ENCODE data around the gene R3HDML. TPM values are rescaled to one million over a fixed set of nuclear protein-coding genes. Genes with fewer than 3 reads are reported as not detected.

R3HDML gene
- not detected for total RNA-seq
- long read RNA-seq: 0 reads

- DNase-seq: no peak
- no peak within 1 kb of the TSS for H3K4me3 ChIP-seq
- intact Hi-C loops (cut with DNase I): no loop called here
- H3K27me3 ChIP-seq (ENCODE audit: low read depth): peaks cover 29% of the 10 kb centered on the region
- no peak within 1 kb of the TSS for H3K27ac ChIP-seq
- H3K36me3 ChIP-seq: no peaks in the 10 kb centered on the region
- ATAC-seq: no peak
- no peak for TF ChIP-seq CTCF (IDR thresholded peaks at IDR 0.05)
- H3K9me3 ChIP-seq: no peaks in the 10 kb centered on the region
- no peaks in the 10 kb centered on the region for H3K4me1 ChIP-seq
Observed at GRCh38 chr20:44336725-44337380, at the start of gene R3HDML. Gene R3HDML, plus strand, starts transcription at chr20:44337043. Its CDS starts 115 bp downstream, at chr20:44337158.

- H3K27ac ChIP-seq: no peak overlapping the region
- H3K4me3 ChIP-seq: no peak overlapping the region
- no peak for ATAC-seq
- no peaks in the 10 kb centered on the region for H3K27me3 ChIP-seq (ENCODE audit: low read depth)
- no peaks in the 10 kb centered on the region for H3K9me3 ChIP-seq
- no peak for TF ChIP-seq CTCF (IDR thresholded peaks at IDR 0.05)
- no peak for DNase-seq
- intact Hi-C loops (cut with DNase I): no loop called here
- peaks cover 3% of the 10 kb centered on the region for H3K36me3 ChIP-seq
- no peaks in the 10 kb centered on the region for H3K4me1 ChIP-seq
Observed at GRCh38 chr20:44287272-44288097, 49.4 kb upstream of the R3HDML start.

- TF ChIP-seq CTCF (IDR thresholded peaks at IDR 0.05): no peak
- Histone ChIP-seq H3K4me3 (no peak overlapping the region), H3K27ac (no peak overlapping the region), H3K27me3 (ENCODE audit: low read depth) (no peaks in the 10 kb centered on the region), H3K4me1 (no peaks in the 10 kb centered on the region), H3K36me3 (peaks cover 3% of the 10 kb centered on the region), H3K9me3 (no peaks in the 10 kb centered on the region)
- ATAC-seq (no peak), DNase-seq (no peak)
- intact Hi-C loops (cut with DNase I): no loop called here
Observed at GRCh38 chr20:44288252-44288651, 48.6 kb upstream of the R3HDML start.

- Histone ChIP-seq H3K4me3 (no peak overlapping the region), H3K36me3 (peaks cover 3% of the 10 kb centered on the region), H3K27me3 (ENCODE audit: low read depth) (no peaks in the 10 kb centered on the region), H3K4me1 (peaks cover 6% of the 10 kb centered on the region), H3K9me3 (no peaks in the 10 kb centered on the region), H3K27ac (no peak overlapping the region)
- TF ChIP-seq CTCF (IDR thresholded peaks at IDR 0.05): no peak
- ATAC-seq (no peak), DNase-seq (no peak)
- intact Hi-C loops (cut with DNase I): no loop called here
Observed at GRCh38 chr20:44291754-44292153, 45.1 kb upstream of the R3HDML start.

- H3K4me3 ChIP-seq: no peak overlapping the region
- no peaks in the 10 kb centered on the region for H3K27me3 ChIP-seq (ENCODE audit: low read depth)
- H3K27ac ChIP-seq: no peak overlapping the region
- no peak for TF ChIP-seq CTCF (IDR thresholded peaks at IDR 0.05)
- intact Hi-C loops (cut with DNase I): no loop called here
- peaks cover 6% of the 10 kb centered on the region for H3K4me1 ChIP-seq
- DNase-seq (peak; percentile 77), ATAC-seq (peak; percentile 77 to 93)
- no peaks in the 10 kb centered on the region for H3K9me3 ChIP-seq
- no peaks in the 10 kb centered on the region for H3K36me3 ChIP-seq
Observed at GRCh38 chr20:44296011-44296410, 40.8 kb upstream of the R3HDML start.

All from lower lobe of right lung (tissue), 2 donors.